GM21619 (cell line): Measurements from ENCODE around the gene SLC10A1.
"Not testable (repeated sequence)": the region's sequence is repeated elsewhere in the genome, so short reads cannot be mapped to it uniquely, and the experiment has no call there.

Source experiments
- ATAC-seq: cut with Tn5 transposase; IDR thresholded peaks from one replicate; pipeline ENCODE4 v1.9.1; 2021; ENCODE audit not compliant: unreplicated experiment

The SLC10A1 gene

GRCh38 chr14:69796797-69797500, at the start of gene SLC10A1:
TSS of gene SLC10A1 (minus strand) at chr14:69797241. CDS start at chr14:69797155, 86 bp downstream.
- ATAC-seq: no peak

- no peak for ATAC-seq
These were observed 48.7 kb upstream of the SLC10A1 start for GRCh38 chr14:69845787-69846186.

DNA sequence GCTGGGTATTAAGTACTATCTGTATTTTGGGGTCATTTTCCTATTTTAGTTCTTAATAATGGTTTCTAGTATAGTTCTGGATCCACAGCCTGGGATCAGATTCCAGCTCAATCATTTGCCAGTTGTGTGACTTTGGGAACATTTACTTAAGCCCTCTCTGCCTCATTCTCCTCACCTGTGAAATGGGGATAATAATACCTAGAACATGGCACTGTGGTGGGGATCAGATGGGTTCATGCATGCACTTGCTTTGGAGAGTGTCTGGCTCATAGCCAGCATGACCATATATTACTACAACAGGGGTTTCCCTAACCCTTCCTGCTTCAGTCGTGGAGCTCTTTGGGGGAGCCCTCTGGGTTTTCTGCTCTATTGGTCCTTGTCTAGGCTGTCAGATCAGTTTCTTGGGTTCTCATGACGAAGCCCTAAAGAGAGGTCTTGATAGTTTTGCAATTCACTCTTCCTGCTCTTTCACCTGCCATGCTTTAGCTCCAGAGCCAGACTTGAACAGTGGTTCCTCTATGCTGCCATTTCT, 48.1 kb upstream of the SLC10A1 start:
- ATAC-seq: no peak

GRCh38 chr14:69844171-69844570, 47.1 kb upstream of the SLC10A1 start:
- no peak for ATAC-seq

DNA sequence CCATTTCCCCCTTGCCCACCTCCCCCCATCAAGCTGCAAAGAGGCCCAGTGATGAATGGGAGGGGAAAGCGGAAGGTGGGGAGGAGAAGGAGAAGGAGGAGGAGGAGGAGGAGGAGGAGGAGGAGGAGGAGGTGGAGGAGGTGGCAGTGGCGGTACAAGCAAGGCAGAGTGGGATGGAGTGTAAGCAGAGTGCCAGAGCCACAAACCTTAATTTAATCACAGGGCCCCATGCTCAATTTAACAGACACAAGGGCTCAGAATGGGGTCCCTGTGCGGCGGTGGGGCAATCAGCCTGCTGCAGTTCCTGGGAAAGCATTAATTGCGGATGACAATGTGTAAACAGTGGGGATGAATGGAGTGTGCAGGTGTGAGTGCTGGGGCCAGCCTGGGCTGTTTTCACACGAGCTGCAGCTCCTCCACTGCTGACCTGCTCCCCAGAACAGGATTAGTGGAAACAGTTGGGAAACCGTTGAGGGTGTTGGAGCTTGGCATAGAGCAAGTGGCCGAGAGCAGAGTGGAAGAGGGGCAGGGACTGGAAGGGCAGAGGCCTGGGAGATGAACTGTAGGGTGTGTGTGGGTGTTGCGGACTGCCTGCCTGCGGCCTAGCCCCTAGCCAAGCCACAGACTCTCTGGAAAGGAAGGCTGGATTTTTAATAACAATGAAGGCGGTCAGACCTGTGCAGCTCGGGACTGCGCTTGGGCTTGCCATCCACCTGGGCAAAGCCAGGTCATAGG, 45.8 kb upstream of the SLC10A1 start:
- no peak for ATAC-seq

- no peak for ATAC-seq
These were observed 44.6 kb upstream of the SLC10A1 start for GRCh38 chr14:69841656-69842055.

GRCh38 chr14:69839661-69840060, 42.6 kb upstream of the SLC10A1 start:
- ATAC-seq: no peak

DNA sequence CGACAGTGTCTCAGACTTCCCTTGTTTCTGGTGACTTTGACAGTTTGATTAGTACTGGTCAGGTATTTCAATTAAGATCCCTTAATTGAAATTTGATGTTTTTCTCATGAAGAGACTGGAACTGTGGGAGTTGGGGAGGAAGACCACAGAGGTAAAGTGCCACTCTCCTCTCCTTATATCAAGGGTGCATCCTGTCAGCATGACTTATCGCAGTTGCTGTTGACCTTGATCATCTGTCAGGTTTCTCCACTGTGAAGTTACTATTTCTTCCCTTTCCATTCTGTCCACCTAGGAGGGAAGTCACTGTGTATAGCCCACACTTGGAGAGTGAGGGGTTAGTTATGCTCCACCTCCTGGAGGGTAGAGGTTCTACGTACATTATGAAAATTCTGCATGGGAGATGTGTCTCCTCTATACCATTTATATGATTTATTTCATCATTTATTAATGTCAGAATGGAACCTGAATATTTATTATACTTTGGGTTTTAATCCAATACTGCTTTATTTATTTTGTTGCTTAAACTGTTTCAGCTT, 41.9 kb upstream of the SLC10A1 start:
- no peak for ATAC-seq

DNA sequence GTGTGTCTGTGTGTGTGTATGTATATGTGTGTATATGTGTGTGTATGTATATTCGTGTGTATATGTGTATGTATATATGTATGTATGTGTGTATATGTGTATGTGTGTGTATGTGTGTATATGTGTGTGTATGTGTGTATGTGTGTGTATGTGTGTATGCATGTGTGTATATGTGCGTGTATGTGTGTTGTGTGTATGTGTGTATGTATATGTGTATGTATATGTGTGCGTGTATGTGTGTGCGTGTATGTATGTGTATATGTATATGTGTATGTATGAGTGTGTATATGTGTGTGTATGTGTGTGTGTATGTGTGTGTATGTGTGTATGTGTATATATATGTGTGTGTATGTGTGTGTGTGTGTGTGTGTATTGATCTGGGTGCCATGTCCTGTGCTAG, 31.8 kb upstream of the SLC10A1 start:
- no peak for ATAC-seq

- no peak for ATAC-seq
These were observed 31.3 kb upstream of the SLC10A1 start for GRCh38 chr14:69828354-69828753.

GRCh38 chr14:69827560-69827959, 30.5 kb upstream of the SLC10A1 start:
- no peak for ATAC-seq

DNA sequence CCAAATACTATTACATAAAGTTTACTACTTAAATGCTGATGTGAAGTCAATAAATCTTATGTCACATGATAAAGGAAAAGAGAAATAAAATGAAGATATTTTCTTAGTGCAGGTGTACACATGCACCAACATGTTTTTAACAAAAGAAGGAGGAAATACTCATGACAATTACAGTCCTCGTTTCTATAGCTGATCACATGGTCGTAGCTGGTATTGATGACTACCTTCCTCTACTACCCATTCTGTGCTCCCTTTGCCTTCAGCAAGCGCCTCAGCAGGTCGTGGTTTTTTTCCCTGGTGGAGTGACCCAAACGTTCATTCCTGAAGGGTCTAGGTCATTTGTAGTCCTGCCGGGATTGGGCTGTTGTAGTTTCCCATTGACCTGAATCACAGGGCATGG, 25.4 kb upstream of the SLC10A1 start:
- no peak for ATAC-seq

- no peak for ATAC-seq
These were observed 23.9 kb upstream of the SLC10A1 start for GRCh38 chr14:69820991-69821390.

- ATAC-seq: no peak
These were observed 22.6 kb upstream of the SLC10A1 start for GRCh38 chr14:69819607-69820006.

- ATAC-seq: no peak
These were observed 21.7 kb upstream of the SLC10A1 start for GRCh38 chr14:69818758-69819191.

DNA sequence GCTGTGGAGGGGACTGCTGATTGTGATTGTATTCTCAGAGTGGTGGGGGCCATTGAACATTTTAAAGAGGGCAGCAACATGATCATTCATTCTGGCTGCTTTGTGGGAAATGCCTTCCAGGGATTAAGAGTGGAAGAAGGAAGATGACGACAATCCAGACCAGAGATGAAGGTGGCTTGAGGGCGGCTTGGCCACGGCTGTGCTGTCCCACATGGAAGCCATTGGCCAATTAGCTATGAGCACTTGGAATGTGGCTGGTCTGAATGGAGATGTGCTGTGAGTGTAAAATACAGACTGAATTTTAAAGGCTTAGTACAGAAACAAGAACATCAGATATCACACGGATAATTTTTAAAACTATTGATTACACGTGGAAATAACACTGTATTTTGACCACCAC, 19.2 kb upstream of the SLC10A1 start:
- ATAC-seq: no peak

DNA sequence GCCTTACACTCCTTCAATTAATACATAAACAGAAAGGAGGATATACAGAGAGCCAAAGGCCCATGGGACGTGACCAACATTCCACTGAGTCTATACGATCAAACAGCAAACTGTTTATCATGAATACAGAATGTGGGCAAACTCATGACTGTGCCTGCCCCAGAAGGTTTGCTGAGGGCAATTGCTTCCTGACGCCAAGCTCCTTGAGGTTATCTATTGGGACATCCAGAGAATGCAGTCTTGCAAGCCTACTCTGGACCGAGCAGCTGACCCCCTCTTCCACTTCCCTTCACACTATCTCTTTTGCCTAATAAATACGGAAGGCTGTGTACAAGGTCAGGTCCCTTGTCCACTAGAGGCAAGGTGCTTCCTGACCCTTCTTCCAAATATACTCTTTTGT, 18.5 kb upstream of the SLC10A1 start:
- ATAC-seq: no peak

DNA sequence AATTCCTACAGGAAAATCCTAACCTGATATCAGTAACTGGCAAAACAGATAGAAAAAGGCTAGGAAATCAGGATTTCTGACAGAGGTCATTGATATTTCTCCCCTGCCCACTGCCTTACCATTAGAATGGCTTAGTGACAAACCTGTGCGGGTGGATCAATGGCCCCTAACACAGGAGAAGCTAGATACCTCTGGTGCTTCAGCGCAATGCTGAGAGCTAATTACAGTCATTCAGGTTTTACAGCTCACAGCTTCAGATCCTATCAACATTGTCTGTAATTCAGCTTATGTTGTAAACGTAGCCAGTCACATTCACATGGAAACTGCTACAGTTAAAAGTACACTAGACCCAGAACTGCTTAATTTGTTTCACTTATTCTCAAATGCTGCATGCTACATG, 17.4 kb upstream of the SLC10A1 start:
- no peak for ATAC-seq

DNA sequence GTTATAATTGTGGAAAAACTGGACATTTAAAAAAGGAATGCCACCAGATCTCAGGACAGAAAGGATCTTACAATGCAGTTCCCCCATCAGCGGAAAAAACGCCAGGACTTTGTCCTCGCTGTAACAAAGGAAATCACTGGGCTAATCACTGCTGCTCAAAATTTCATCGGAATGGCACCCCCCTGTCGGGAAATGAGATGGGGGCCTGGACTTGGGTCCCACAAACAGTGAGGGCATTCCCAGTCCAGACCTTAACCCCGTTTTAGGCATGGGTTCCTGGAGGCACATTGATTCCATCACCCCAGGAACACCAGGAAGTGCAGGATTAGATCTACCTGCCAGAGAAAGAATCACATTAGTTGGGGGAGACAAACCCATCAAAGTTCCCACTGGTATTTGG, 16.3 kb upstream of the SLC10A1 start:
- not testable (repeated sequence) for ATAC-seq

- ATAC-seq: no peak
These were observed 15.7 kb upstream of the SLC10A1 start for GRCh38 chr14:69812711-69813110.

DNA sequence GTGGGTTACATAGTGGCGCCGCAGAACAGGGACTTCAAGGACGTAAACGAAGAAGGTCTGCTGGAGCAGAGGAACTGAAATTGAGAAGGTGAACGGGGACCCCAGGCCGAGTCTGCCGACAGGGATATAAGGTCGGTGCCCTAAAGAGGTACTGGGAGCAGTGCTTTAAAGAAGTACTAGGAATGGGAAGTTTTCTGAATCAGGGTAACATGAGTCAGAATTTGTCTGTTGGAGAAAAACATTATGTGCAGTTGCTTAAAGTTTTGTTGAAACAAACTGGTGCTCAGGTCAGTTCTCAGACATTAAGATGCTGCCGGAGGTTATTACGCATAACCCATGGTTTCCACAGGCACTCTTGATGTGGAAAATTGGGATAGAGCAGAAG, 14.8 kb upstream of the SLC10A1 start:
- ATAC-seq: no peak

GRCh38 chr14:69811227-69811867, 14.3 kb upstream of the SLC10A1 start:
- no peak for ATAC-seq
